GF-D8 (cell line): ENCODE results near the gene EIF2AK3.

Experiments used
- DNase-seq: peaks from one replicate; lab custom pipeline; 2025; lab: John Stamatoyannopoulos, UW

The EIF2AK3 gene

GRCh38 chr2:88540346-88540745 is 86.9 kb downstream of the EIF2AK3 start:
- no peak for DNase-seq

- DNase-seq = no peak
These were observed 88.8 kb downstream of the EIF2AK3 start for GRCh38 chr2:88538362-88538917.

- DNase-seq = no peak
These were observed 89.6 kb downstream of the EIF2AK3 start for GRCh38 chr2:88537640-88538039.

- no peak for DNase-seq
These were observed 97.2 kb downstream of the EIF2AK3 start for GRCh38 chr2:88530081-88530480.

GRCh38 chr2:88521445-88522073 is 105.7 kb downstream of the EIF2AK3 start:
- no peak for DNase-seq

- no peak for DNase-seq
These were observed 109.5 kb downstream of the EIF2AK3 start for GRCh38 chr2:88517759-88518201.
